Caco-2 (cell line): ENCODE results near the gene FBH1. TPM values are rescaled to one million over a fixed set of nuclear protein-coding genes. Genes with fewer than 3 reads are reported as not detected.

Experiments
- BruUV-seq: library from RNA; stranded (reverse); fragments of 400-500 nt; replicated peaks from 2 replicates; lab custom pipeline; 2021; lab: Mats Ljungman, UMichigan
- CTCF ChIA-PET: fragments of 300-600 bp; sonication (Branson Sonifier 250); formaldehyde crosslinking; loops from one replicate; lab custom pipeline; 2022; ENCODE audit warnings: antibody characterized with exemption; lab: Charles Lee
- POLR2A ChIA-PET: fragments of 300-600 bp; sonication (Branson Sonifier 250); formaldehyde crosslinking; loops from one replicate; lab custom pipeline; 2022; ENCODE audit warnings: antibody characterized with exemption; lab: Charles Lee
- DNase-seq, 2 experiments: peaks; one replicate each; pipeline versions ENCODE4 v3.0.0 to v3.0.0-alpha.2; 2020 to 2022
- H3K27me3 ChIP-seq: replicated peaks from 2 replicates; pipeline ENCODE4 v1.6.0; 2011; ENCODE audit warnings: low read length; ENCODE audit not compliant: control insufficient read depth, insufficient read depth
- H3K36me3 ChIP-seq: 2 replicates; pipeline ENCODE4 v1.5.1; 2011; ENCODE audit warnings: low read length; ENCODE audit not compliant: control insufficient read depth, insufficient read depth
- H3K4me1 ChIP-seq: fragments of 250-450 bp; sonication (Bioruptor Pico); 2 replicates; pipeline ENCODE4 v1.5.1; 2020; ENCODE audit warnings: mild to moderate bottlenecking
- H3K4me3 ChIP-seq: 2 replicates; pipeline ENCODE4 v1.5.1; 2011; ENCODE audit warnings: low read depth, mild to moderate bottlenecking, control low read depth, low read length
- H3K9me3 ChIP-seq: fragments of 250-450 bp; sonication (Bioruptor Pico); 2 replicates; pipeline ENCODE4 v1.5.1; 2020; ENCODE audit warnings: mild to moderate bottlenecking, moderate library complexity
- H3K27ac Mint-ChIP-seq: one replicate; pipeline ENCODE4 v1.8.0; 2022; ENCODE audit warnings: mixed read lengths; ENCODE audit not compliant: unreplicated experiment
- H3K27me3 Mint-ChIP-seq: one replicate; pipeline ENCODE4 v1.8.0; 2022; ENCODE audit warnings: mixed read lengths; ENCODE audit not compliant: insufficient read depth, unreplicated experiment
- H3K36me3 Mint-ChIP-seq: one replicate; pipeline ENCODE4 v1.8.0; 2022; ENCODE audit warnings: mild to moderate bottlenecking, mixed read lengths; ENCODE audit not compliant: insufficient read depth, unreplicated experiment
- H3K4me1 Mint-ChIP-seq: one replicate; pipeline ENCODE4 v1.8.0; 2022; ENCODE audit warnings: low read depth, mixed read lengths; ENCODE audit not compliant: unreplicated experiment
- H3K4me3 Mint-ChIP-seq: one replicate; pipeline ENCODE4 v1.8.0; 2022; ENCODE audit warnings: mild to moderate bottlenecking, moderate library complexity, mixed read lengths; ENCODE audit not compliant: unreplicated experiment
- H3K9me3 Mint-ChIP-seq: one replicate; pipeline ENCODE4 v1.8.0; 2022; ENCODE audit warnings: mixed read lengths; ENCODE audit not compliant: unreplicated experiment
- CTCF ChIP-seq, 2 experiments: fragments of 200-600 bp in 1 of 2; IDR thresholded peaks; 1 replicate in 1 of 2; 2 replicates in 1 of 2; pipeline versions ENCODE4 v1.5.1 to v1.8.0; 2011 to 2022; ENCODE audit warnings: antibody characterized with exemption in 1 of 2, control low read depth in 1 of 2, inconsistent platforms in 1 of 2, low read depth in 1 of 2, low read length in 1 of 2, mild to moderate bottlenecking in 1 of 2, moderate library complexity in 1 of 2; ENCODE audit not compliant: insufficient read depth in 1 of 2, severe bottlenecking in 1 of 2, unreplicated experiment in 1 of 2
- intact Hi-C: fragments of 100-400 bp; cut with micrococcal nuclease; formaldehyde crosslinking; loops from one replicate; pipeline ENCODE4 v1.10.0; 2022; ENCODE audit not compliant: unreplicated experiment
- total RNA-seq: library from RNA; stranded (reverse); gene quantifications from 2 replicates; pipeline ENCODE4 v1.2.3, GENCODE V29; 2022

The FBH1 gene
- total RNA-seq, 1 experiment from 2014 or later, result 83.3 TPM

GRCh38 chr10:5919568-5919967 is 29.5 kb downstream of the FBH1 start:
- ChIA-PET CTCF (no interaction called here), POLR2A (no interaction called here)
- TF ChIP-seq CTCF (IDR thresholded peaks at IDR 0.05; ENCODE audit: insufficient read depth in 1 of 2, low read depth in 1 of 2, low read length in 1 of 2, severe bottlenecking in 1 of 2, unreplicated experiment in 1 of 2), result no peak
- Mint-ChIP-seq H3K36me3 (peaks cover 58% of the 10 kb centered on the region), H3K27me3 (no peaks in the 10 kb centered on the region), H3K9me3 (no peaks in the 10 kb centered on the region), H3K4me1 (no peaks in the 10 kb centered on the region), H3K4me3 (no peak overlapping the region), H3K27ac (no peak overlapping the region)
- Histone ChIP-seq H3K36me3 (peaks cover 3% of the 10 kb centered on the region), H3K4me3 (no peak overlapping the region), H3K27me3 (no peaks in the 10 kb centered on the region), H3K4me1 (no peaks in the 10 kb centered on the region), H3K9me3 (no peaks in the 10 kb centered on the region)
- no TSS peak for BruUV-seq
- intact Hi-C loops, result no loop called here
- DNase-seq, result no peak

GRCh38 chr10:5921746-5922145 is 31.7 kb downstream of the FBH1 start:
- no peak for TF ChIP-seq CTCF (IDR thresholded peaks at IDR 0.05; ENCODE audit: insufficient read depth in 1 of 2, low read depth in 1 of 2, low read length in 1 of 2, severe bottlenecking in 1 of 2, unreplicated experiment in 1 of 2)
- H3K4me1 Mint-ChIP-seq, result no peaks in the 10 kb centered on the region
- H3K4me1 ChIP-seq, result no peaks in the 10 kb centered on the region
- BruUV-seq, result no TSS peak
- CTCF ChIA-PET, result no interaction called here
- H3K27ac Mint-ChIP-seq, result no peak overlapping the region
- H3K9me3 ChIP-seq, result no peaks in the 10 kb centered on the region
- H3K27me3 ChIP-seq, result no peaks in the 10 kb centered on the region
- H3K9me3 Mint-ChIP-seq, result no peaks in the 10 kb centered on the region
- peaks cover 59% of the 10 kb centered on the region for H3K36me3 Mint-ChIP-seq
- no peak for DNase-seq
- POLR2A ChIA-PET, result no interaction called here
- intact Hi-C loops, result no loop called here
- H3K27me3 Mint-ChIP-seq, result no peaks in the 10 kb centered on the region
- no peak overlapping the region for H3K4me3 ChIP-seq
- peaks cover 4% of the 10 kb centered on the region for H3K36me3 ChIP-seq
- no peak overlapping the region for H3K4me3 Mint-ChIP-seq

- Histone ChIP-seq H3K4me3 (no peak overlapping the region), H3K36me3 (peaks cover 8% of the 10 kb centered on the region), H3K4me1 (no peaks in the 10 kb centered on the region), H3K9me3 (no peaks in the 10 kb centered on the region), H3K27me3 (no peaks in the 10 kb centered on the region)
- Mint-ChIP-seq H3K27ac (no peak overlapping the region), H3K4me3 (no peak overlapping the region), H3K9me3 (no peaks in the 10 kb centered on the region), H3K4me1 (no peaks in the 10 kb centered on the region), H3K36me3 (peaks cover 78% of the 10 kb centered on the region), H3K27me3 (no peaks in the 10 kb centered on the region)
- intact Hi-C loops, result no loop called here
- no TSS peak for BruUV-seq
- POLR2A ChIA-PET, result no interaction called here
- CTCF ChIA-PET, result no interaction called here
- DNase-seq, result no peak
- TF ChIP-seq CTCF (IDR thresholded peaks at IDR 0.05; ENCODE audit: insufficient read depth in 1 of 2, low read depth in 1 of 2, low read length in 1 of 2, severe bottlenecking in 1 of 2, unreplicated experiment in 1 of 2), result no peak
Observed at GRCh38 chr10:5924889-5925288, 34.8 kb downstream of the FBH1 start.
